ENCODE results near the gene SPATA25. TPM values are rescaled to one million over a fixed set of nuclear protein-coding genes. Genes with fewer than 3 reads are reported as not detected.

Gene SPATA25
- total RNA-seq, 1 donor from 2014 or later = 1.3 TPM

DNA sequence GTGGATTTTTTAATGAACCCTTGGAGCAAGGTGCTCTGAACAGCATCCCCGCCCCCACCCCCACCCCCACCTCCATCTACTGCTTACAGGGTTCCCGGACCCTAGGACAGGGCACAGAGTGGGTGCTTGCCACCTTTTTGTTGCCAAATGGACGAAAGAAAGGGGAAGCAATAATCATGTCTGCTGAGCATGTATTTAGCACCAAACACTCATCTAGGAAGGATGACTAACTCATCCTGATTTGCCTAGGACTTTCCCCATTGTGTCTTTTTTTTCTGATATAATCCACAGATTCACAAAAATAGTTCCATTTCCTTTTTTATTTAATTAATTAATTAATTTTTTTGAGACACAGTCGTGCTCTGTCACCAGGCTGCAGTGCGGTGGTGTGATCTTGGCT, 25.7 kb upstream of the SPATA25 start:
- peaks cover 29% of the 10 kb centered on the region for H3K4me1 ChIP-seq
- ATAC-seq (no peak), DNase-seq (no peak)
- intact Hi-C loops (cut with DNase I) = no loop called here
- no peak overlapping the region for H3K27ac ChIP-seq
- TF ChIP-seq, protein P1, sequence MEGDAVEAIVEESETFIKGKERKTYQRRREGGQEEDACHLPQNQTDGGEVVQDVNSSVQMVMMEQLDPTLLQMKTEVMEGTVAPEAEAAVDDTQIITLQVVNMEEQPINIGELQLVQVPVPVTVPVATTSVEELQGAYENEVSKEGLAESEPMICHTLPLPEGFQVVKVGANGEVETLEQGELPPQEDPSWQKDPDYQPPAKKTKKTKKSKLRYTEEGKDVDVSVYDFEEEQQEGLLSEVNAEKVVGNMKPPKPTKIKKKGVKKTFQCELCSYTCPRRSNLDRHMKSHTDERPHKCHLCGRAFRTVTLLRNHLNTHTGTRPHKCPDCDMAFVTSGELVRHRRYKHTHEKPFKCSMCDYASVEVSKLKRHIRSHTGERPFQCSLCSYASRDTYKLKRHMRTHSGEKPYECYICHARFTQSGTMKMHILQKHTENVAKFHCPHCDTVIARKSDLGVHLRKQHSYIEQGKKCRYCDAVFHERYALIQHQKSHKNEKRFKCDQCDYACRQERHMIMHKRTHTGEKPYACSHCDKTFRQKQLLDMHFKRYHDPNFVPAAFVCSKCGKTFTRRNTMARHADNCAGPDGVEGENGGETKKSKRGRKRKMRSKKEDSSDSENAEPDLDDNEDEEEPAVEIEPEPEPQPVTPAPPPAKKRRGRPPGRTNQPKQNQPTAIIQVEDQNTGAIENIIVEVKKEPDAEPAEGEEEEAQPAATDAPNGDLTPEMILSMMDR (IDR thresholded peaks at IDR 0.05) = no peak
- H3K36me3 ChIP-seq = no peaks in the 10 kb centered on the region
- no peaks in the 10 kb centered on the region for H3K9me3 ChIP-seq
- no peak overlapping the region for H3K4me3 ChIP-seq
- H3K27me3 ChIP-seq = no peaks in the 10 kb centered on the region

DNA sequence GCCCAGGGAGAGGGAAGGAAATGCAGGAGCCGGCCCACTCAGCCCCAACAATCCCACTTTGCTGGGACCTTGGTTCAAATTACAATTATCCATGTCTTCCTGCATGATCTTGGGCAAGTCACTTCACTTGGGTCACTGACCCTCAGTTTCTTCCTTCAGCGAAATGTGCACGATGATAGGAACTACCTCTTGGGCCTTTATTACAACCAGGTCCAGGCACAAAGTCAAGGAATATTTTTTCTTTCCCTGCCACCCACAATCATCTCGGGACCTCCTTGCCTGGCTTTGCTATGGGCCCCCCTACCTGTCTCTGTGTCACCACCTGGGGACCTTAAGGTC, 24.9 kb upstream of the SPATA25 start:
- TF ChIP-seq, protein P1 (IDR thresholded peaks at IDR 0.05) = no peak
- peak overlapping the region; percentile 58 for H3K4me3 ChIP-seq
- intact Hi-C loops (cut with DNase I) = no loop called here
- DNase-seq (no peak), ATAC-seq (no peak)
- peak overlapping the region; percentile 80 for H3K27ac ChIP-seq
- no peaks in the 10 kb centered on the region for H3K36me3 ChIP-seq
- no peaks in the 10 kb centered on the region for H3K27me3 ChIP-seq
- H3K9me3 ChIP-seq = no peaks in the 10 kb centered on the region
- peaks cover 25% of the 10 kb centered on the region for H3K4me1 ChIP-seq

DNA sequence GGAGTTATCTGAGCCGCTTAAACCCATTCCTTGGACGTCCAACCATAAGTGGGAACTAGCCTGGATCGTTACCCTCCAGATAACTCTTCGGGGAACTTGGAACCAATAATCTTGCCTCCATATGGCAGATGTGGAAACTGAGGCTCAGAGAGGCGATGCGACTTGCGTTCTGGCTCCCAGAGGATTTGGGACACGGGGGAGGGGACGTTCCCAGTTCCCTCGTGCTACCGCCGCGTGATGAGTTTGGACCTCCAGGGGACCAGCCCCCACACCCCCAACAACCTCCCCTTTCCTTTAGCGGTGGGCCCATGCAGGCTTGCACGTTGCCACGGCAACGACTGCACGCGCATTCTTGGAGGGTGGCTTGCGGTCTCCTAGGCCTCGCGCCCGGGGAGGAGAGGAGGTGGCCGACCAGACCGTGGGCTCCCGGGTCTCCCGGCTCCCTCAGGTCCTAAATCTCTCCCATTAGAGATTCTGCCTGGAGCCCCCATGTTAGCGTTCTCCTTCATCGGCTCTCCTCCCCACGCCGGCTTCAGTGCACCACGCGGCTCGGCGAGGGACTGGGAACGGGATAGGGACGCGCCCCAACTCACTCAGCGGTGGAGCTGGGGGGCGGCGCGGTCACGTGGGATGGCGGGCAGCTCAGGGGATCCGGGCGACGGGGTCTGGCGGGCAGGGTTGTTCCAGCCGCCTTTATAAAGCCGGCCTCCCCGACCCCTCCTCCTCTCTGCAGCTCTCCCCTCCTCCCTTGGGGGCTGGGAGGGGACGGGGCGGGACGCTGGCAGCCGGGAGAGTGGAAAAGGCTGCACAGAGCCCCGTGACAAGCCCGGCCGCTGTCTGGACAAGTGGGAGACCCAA, 24.3 kb upstream of the SPATA25 start, which contains the start of gene PLTP:
Gene PLTP, minus strand, starts transcription at position 670 of the 858 bp plus-strand sequence. CDS start 703 bp downstream, outside the sequence.
- H3K27me3 ChIP-seq = no peaks in the 10 kb centered on the region
- H3K27ac ChIP-seq = peak within 1 kb of the TSS; percentile 80
- DNase-seq (peak; percentile 73), ATAC-seq (peak; percentile 12)
- intact Hi-C loops (cut with DNase I) = no loop called here
- H3K4me3 ChIP-seq = peak within 1 kb of the TSS; percentile 58
- no peaks in the 10 kb centered on the region for H3K36me3 ChIP-seq
- TF ChIP-seq, protein P1 (IDR thresholded peaks at IDR 0.05) = no peak
- no peaks in the 10 kb centered on the region for H3K9me3 ChIP-seq
- peaks cover 25% of the 10 kb centered on the region for H3K4me1 ChIP-seq

DNA sequence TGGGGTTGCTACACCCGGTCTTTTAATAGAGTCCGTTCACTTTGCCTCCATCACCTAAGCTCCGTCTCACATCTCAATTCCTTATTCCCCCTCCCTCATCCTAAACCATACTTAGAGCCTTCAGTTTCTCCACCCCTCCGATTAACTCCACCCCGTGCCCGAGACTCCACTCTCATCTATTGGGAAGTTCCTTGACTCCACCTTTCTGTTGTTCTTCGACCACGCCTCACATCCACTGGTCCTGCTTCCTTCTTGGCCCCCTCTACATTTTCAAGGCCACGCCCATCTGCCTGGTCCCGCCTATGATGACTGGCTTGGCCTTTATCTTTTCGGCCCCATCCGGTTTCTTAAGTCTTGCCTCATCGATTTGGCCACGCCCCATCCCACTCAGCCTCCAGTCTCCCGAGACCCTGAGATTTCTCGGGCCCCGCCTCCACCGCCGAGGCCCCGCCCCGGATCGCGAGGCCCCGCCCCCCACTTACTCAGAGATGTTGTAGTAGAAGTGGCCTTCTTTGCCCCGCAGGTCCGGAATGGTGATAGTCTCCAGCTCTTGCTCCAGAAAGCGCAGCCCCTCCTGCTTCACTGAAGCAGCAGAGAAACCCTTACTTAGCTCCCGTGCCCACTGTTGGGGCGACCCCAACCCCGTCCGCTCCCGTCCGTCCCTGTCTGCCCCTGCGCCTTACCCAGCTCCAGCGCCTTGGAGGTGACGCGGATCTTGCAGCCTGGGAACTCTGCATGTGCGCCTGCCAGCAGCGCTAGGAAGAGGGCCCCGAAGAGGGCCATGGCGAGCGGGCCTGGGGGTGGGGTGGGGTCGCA, 23.5 kb upstream of the SPATA25 start:
- peaks cover 25% of the 10 kb centered on the region for H3K4me1 ChIP-seq
- TF ChIP-seq, protein P1 (IDR thresholded peaks at IDR 0.05) = no peak
- peak overlapping the region; percentile 58 for H3K4me3 ChIP-seq
- no peaks in the 10 kb centered on the region for H3K9me3 ChIP-seq
- peak overlapping the region; percentile 80 for H3K27ac ChIP-seq
- no peaks in the 10 kb centered on the region for H3K27me3 ChIP-seq
- ATAC-seq (peak; percentile 94), DNase-seq (peak; percentile 94)
- no peaks in the 10 kb centered on the region for H3K36me3 ChIP-seq
- intact Hi-C loops (cut with DNase I) = no loop called here

DNA sequence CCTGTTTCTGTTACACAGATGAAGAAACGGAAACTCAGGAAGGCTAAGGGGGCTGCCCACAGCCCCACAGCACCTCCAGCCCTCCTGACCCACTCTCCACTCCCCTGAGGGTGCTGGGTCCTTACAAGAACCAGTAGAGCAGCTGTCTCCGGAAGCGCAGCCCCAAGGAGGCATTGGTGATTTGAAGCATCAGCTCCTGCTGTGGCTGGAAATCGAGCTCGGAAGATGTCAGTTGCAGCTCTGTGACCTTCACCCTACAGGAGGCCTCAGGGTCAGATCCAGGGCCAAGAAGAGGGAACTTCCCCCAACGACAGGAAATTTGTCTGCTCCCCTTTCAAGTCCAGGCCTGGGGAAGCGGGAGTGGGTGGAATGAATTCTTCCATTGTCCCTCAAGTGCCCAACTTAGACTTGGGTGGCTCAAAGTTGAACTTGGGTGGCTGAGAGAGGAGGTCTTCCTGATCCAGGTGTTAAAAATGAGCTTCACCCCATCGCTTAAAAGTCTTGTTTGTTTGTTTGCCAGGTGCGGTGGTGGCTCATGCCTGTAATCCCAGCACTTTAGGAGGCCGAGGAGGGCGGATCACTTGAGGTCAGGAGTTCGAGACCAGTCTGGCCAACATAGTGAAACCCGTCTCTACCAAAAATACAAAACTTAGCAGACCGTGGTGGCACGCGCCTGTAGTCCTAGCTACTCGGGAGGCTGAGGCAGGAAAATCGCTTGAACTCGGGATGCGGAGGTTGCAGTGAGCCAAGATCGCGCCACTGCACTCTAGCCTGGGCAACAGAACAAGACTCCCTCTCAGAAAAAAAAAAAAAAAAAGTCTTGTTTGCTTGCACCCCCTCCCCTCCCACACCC, 22.6 kb upstream of the SPATA25 start:
- Histone ChIP-seq H3K4me3 (peak overlapping the region; percentile 58), H3K4me1 (peaks cover 25% of the 10 kb centered on the region), H3K9me3 (no peaks in the 10 kb centered on the region), H3K27ac (no peak overlapping the region), H3K36me3 (no peaks in the 10 kb centered on the region), H3K27me3 (no peaks in the 10 kb centered on the region)
- DNase-seq (no peak), ATAC-seq (peak; percentile 19)
- TF ChIP-seq, protein P1 (IDR thresholded peaks at IDR 0.05) = no peak
- intact Hi-C loops (cut with DNase I) = no loop called here

Measured in upper lobe of right lung (tissue), 1 donor.